T-helper 1 cell (primary cell): Measurements from ENCODE around the gene ZFP36.
"Not testable (repeated sequence)": the region's sequence is repeated elsewhere in the genome, so short reads cannot be mapped to it uniquely, and the experiment has no call there.

Experiments used
- DNase-seq, 5 donors: peaks; one replicate each; pipeline ENCODE4 v3.0.0-alpha.2; 2012 to 2020

ZFP36 gene

DNA sequence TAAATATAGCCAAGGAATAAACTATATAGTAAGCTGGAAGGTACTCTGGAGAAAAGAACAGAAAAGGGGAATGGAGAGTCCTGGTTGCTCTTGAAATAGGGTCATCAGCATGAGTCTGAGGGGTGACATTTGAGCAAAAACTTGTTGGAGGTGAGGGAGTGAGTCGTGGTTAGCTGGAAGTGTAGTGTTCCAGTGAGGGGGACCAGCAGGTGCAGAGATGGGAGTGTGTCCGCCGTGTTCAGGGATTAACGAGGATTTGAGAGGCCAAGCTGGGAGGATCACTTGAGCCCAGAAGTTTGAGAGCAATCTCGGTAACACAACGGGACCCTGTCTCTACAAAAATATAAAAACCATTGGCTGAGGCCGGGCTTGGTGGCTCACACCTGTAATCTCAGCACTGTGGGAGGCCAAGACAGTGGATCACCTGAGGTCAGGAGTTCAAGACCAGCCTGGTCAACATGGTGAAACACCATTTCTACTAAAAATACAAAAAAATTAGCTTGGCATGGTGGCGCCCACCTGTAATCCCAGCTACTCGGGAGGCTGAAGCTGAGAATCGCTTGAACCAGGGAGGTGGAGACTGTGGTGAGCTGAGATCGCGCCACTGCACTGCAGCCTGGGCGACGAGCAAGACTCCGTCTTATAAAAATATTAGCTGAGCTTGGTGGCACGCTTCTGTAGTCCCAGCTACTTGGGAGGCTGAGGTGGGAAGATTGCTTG lies 39.9 kb downstream of the ZFP36 start:
- no peak for DNase-seq

DNA sequence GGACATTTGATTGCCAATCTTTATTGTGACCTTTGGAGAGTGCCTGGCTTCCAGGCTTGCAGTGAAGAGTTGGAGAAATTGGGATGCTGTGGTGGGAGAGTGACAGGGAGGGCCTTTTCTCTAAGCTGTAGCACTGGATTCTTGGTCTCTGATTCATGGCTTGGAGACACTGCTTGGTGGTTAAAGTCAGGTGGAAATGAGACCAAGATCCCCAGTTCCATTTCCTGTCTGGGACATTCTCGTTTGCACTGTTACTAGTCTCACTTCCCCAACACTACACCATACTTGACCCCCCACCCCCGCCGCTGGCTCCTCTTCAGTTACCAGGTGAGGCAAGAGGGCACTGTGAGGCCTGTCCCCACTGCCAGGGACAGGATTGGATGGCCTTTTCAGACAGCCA lies 41.6 kb downstream of the ZFP36 start:
- DNase-seq, result no peak

DNA sequence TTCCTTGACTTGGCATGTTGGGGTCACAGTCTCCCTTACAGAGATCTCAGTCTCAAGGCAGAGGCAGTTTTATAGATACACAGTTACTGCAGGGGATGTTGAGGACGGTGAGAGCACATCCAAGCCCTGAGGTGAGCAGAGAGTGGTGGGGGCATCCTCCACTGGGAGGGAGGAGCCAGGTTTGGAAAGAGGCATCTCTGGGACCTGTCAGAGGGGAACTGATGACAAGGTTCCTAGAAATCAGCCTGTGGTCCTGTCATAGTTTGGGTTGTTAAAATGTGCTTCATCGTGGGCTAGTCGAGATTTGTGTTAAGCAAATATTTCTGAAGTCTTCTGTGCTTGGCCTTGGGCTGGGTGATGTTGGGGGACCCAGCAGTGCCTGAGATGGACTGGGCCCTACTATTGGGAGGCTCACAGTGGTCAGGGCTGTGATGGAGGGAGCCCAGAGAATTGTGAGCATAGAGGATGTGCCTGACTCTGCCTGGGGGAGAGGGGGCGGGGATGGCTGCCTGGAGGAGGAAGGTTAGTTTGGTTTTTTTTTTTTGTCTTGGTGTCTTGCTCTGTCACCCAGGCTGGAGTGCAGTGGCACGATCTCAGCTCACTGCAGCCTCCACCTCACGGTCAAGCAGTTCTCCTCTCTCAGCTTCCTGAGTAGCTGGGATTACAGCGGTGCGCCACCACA lies 42.6 kb downstream of the ZFP36 start:
- DNase-seq, result no peak

GRCh38 chr19:39451257-39451656 lies 44.6 kb downstream of the ZFP36 start:
- DNase-seq, result not testable (repeated sequence)
